SU-DHL-6 (cell line): ENCODE data around the gene B9D2.
A peak's percentile ranks its signal among the peaks of the same experiment; 100 is the strongest.

Source experiments
- H2AFZ ChIP-seq: fragments of 200-600 bp; sonication (generic); 2 replicates; pipeline ENCODE4 v1.6.1; 2014; ENCODE audit warnings: low read depth, mild to moderate bottlenecking, moderate library complexity, mixed read lengths, antibody characterized with exemption, low read length; ENCODE audit not compliant: severe bottlenecking
- H3F3A ChIP-seq: fragments of 200-600 bp; shearing (Covaris generic); 2 replicates; pipeline ENCODE4 v1.6.0; 2016; ENCODE audit warnings: antibody characterized with exemption, mild to moderate bottlenecking; ENCODE audit not compliant: insufficient read depth
- H3K27ac ChIP-seq: fragments of 200-600 bp; sonication (generic); 2 replicates; pipeline ENCODE4 v1.5.1; 2016; ENCODE audit warnings: low read depth, mild to moderate bottlenecking, low read length, moderate library complexity, mixed read lengths
- H3K27me3 ChIP-seq: fragments of 200-600 bp; sonication (generic), shearing (Covaris generic); 2 replicates; pipeline ENCODE4 v1.6.0; 2014; ENCODE audit warnings: mild to moderate bottlenecking, low read length
- H3K36me3 ChIP-seq: fragments of 200-600 bp; sonication (generic); 2 replicates; pipeline ENCODE4 v1.6.1; 2014; ENCODE audit warnings: mild to moderate bottlenecking, low read length, mixed read lengths
- H3K4me2 ChIP-seq: fragments of 300-600, 200-600 bp; shearing (Covaris generic), sonication (generic); 2 replicates; pipeline ENCODE4 v1.6.0; 2014; ENCODE audit warnings: low read length, low read depth, mild to moderate bottlenecking; ENCODE audit not compliant: poor library complexity, severe bottlenecking
- H3K4me3 ChIP-seq: fragments of 200-600 bp; sonication (generic); 2 replicates; pipeline ENCODE4 v1.5.1; 2014; ENCODE audit warnings: antibody characterized with exemption, low read length, mild to moderate bottlenecking, mixed read lengths; ENCODE audit not compliant: insufficient read depth, poor library complexity, severe bottlenecking
- H3K79me2 ChIP-seq: fragments of 200-600 bp; sonication (generic); 2 replicates; pipeline ENCODE4 v1.6.1; 2014; ENCODE audit warnings: mild to moderate bottlenecking, low read length, moderate library complexity; ENCODE audit not compliant: insufficient read depth
- H3K9ac ChIP-seq: fragments of 200-600 bp; sonication (generic); 2 replicates; pipeline ENCODE4 v1.7.0; 2014; ENCODE audit warnings: mild to moderate bottlenecking, low read length
- H3K9me2 ChIP-seq: fragments of 200-600 bp; sonication (generic); replicated peaks from 2 replicates; pipeline ENCODE4 v1.6.1; 2014; ENCODE audit warnings: low read length; ENCODE audit not compliant: insufficient read depth
- H3K9me3 ChIP-seq: fragments of 200-600 bp; sonication (generic); 2 replicates; pipeline ENCODE4 v1.6.1; 2014; ENCODE audit warnings: low read length, mixed read lengths; ENCODE audit not compliant: insufficient read depth
- H4K20me1 ChIP-seq: fragments of 200-600 bp; sonication (generic); 2 replicates; pipeline ENCODE4 v1.6.1; 2014; ENCODE audit warnings: low read depth, mild to moderate bottlenecking, antibody characterized with exemption, low read length, moderate library complexity, mixed read lengths
- CTCF ChIP-seq: fragments of 200-600 bp; sonication (generic); IDR thresholded peaks from one replicate; pipeline ENCODE4 v1.5.1; 2017; ENCODE audit warnings: antibody characterized with exemption, mild to moderate bottlenecking, low read length, moderate library complexity; ENCODE audit not compliant: insufficient read depth, poor library complexity, severe bottlenecking
- EZH2phosphoT487 ChIP-seq: fragments of 200-600 bp; sonication (generic), shearing (Covaris generic); conservative IDR thresholded peaks from 2 replicates; pipeline ENCODE4 v1.6.1; 2018; ENCODE audit warnings: mild to moderate bottlenecking, antibody characterized with exemption, low read length, moderate library complexity, mixed read lengths

B9D2 gene

DNA sequence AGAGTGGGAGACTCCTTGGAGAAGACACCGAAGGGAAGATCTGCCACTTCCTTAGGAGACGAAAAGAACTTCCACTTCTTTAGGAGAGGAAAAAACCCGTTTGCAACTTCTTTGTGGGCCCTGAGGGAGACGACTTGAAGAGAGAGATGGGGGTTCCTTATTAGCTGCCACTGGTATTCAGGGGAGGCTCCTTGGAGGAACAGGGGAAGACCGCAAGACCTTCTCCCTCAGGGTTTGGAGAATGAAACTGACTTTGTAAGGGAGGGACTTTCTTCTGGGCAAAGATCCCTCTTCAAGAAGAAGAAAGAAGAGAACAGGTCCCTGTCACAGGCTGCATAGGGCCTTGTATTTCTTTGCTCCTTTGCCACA is 34.1 kb upstream of the B9D2 start:
- Histone ChIP-seq H3K9me3 (no peaks in the 10 kb centered on the region), H3K27ac (no peak overlapping the region; the same call in 1 of the 2 replicates), H4K20me1 (no peaks in the 10 kb centered on the region), H3K36me3 (no peaks in the 10 kb centered on the region), H3K9me2 (no peaks in the 10 kb centered on the region), H2AFZ (peak overlapping the region; percentile 77), H3K4me3 (peak overlapping the region; percentile 90), H3K4me2 (peak overlapping the region; percentile 87), H3K9ac (peak overlapping the region; percentile 82), H3F3A (0 out of 2 replicates have a peak, but pooled peaks cover 3% of the 10 kb centered on the region), H3K79me2 (peaks cover 36% of the 10 kb centered on the region), H3K27me3 (no peaks in the 10 kb centered on the region)
- TF ChIP-seq CTCF (no peak), EZH2phosphoT487 (no peak)

GRCh38 chr19:41397086-41398049 is 33.4 kb upstream of the B9D2 start, which contains the start of the genes BCKDHA and EXOSC5:
BCKDHA (plus strand) TSS chr19:41397818; CDS start chr19:41397828, 10 bp downstream.
EXOSC5 (minus strand) TSS chr19:41397359; CDS start chr19:41397328, 31 bp downstream.
- Histone ChIP-seq H2AFZ (peak within 1 kb of the TSS; percentile 77), H3K4me2 (peak within 1 kb of the TSS; percentile 87), H3K9me2 (no peaks in the 10 kb centered on the region), H3K9ac (peak within 1 kb of the TSS; percentile 82), H3K27me3 (no peaks in the 10 kb centered on the region), H3K9me3 (no peaks in the 10 kb centered on the region), H3K79me2 (peaks cover 36% of the 10 kb centered on the region), H3K36me3 (no peaks in the 10 kb centered on the region), H3K4me3 (peak within 1 kb of the TSS; percentile 92), H4K20me1 (no peaks in the 10 kb centered on the region), H3F3A (0 out of 2 replicates have a peak, but pooled peaks cover 3% of the 10 kb centered on the region), H3K27ac (peak within 1 kb of the TSS; percentile 71)
- no peak for TF ChIP-seq EZH2phosphoT487
- TF ChIP-seq CTCF, result no peak

- peak overlapping the region; percentile 92 for H3K4me3 ChIP-seq
- no peaks in the 10 kb centered on the region for H3K9me3 ChIP-seq
- peak overlapping the region; percentile 82 for H3K9ac ChIP-seq
- H3K9me2 ChIP-seq, result no peaks in the 10 kb centered on the region
- no peaks in the 10 kb centered on the region for H3K36me3 ChIP-seq
- no peaks in the 10 kb centered on the region for H4K20me1 ChIP-seq
- H2AFZ ChIP-seq, result no peak overlapping the region
- no peaks in the 10 kb centered on the region for H3K27me3 ChIP-seq
- no peak for TF ChIP-seq EZH2phosphoT487
- TF ChIP-seq CTCF, result no peak
- peaks cover 36% of the 10 kb centered on the region for H3K79me2 ChIP-seq
- H3K4me2 ChIP-seq, result peak overlapping the region; percentile 87
- 0 out of 2 replicates have a peak, but pooled peaks cover 3% of the 10 kb centered on the region for H3F3A ChIP-seq
- H3K27ac ChIP-seq, result peak overlapping the region; percentile 19; the same call in 1 of the 2 replicates
Observed at GRCh38 chr19:41395355-41395754, 31.4 kb upstream of the B9D2 start.
